ENCODE data around the gene HSPA9.
A peak's percentile ranks its signal among the peaks of the same experiment; 100 is the strongest.

The HSPA9 gene

GRCh38 chr5:138596105-138596881, 21.1 kb upstream of the HSPA9 start:
- H3K4me3 ChIP-seq = no peak overlapping the region
- no peak overlapping the region for H3K27ac ChIP-seq

- no peak overlapping the region for H3K27ac ChIP-seq
- H3K4me3 ChIP-seq = no peak overlapping the region
These were observed 20.1 kb upstream of the HSPA9 start for GRCh38 chr5:138595180-138595795.

- H3K27ac ChIP-seq = no peak overlapping the region
- H3K4me3 ChIP-seq = no peak overlapping the region
These were observed 19.3 kb upstream of the HSPA9 start for GRCh38 chr5:138594305-138595058.

GRCh38 chr5:138588013-138588788, 13.0 kb upstream of the HSPA9 start:
- Histone ChIP-seq H3K27ac (no peak overlapping the region), H3K4me3 (no peak overlapping the region)

- no peak overlapping the region for H3K4me3 ChIP-seq
- H3K27ac ChIP-seq = no peak overlapping the region
These were observed 10.0 kb upstream of the HSPA9 start for GRCh38 chr5:138585157-138585556.

GRCh38 chr5:138583984-138584637, 8.9 kb upstream of the HSPA9 start:
- Histone ChIP-seq H3K4me3 (no peak overlapping the region), H3K27ac (no peak overlapping the region)

GRCh38 chr5:138582959-138583358, 7.8 kb upstream of the HSPA9 start:
- Histone ChIP-seq H3K27ac (no peak overlapping the region), H3K4me3 (no peak overlapping the region)

GRCh38 chr5:138580777-138581176, 5.6 kb upstream of the HSPA9 start:
- no peak overlapping the region for H3K4me3 ChIP-seq
- no peak overlapping the region for H3K27ac ChIP-seq

- Histone ChIP-seq H3K4me3 (no peak overlapping the region), H3K27ac (no peak overlapping the region)
These were observed 4.8 kb upstream of the HSPA9 start for GRCh38 chr5:138580001-138580400.

GRCh38 chr5:138579517-138579863, 4.3 kb upstream of the HSPA9 start:
- no peak overlapping the region for H3K27ac ChIP-seq
- H3K4me3 ChIP-seq = no peak overlapping the region

GRCh38 chr5:138577452-138577851, 2.3 kb upstream of the HSPA9 start:
- peak overlapping the region in 1 of 21 experiments; percentile 26 for H3K27ac ChIP-seq
- no peak overlapping the region for H3K4me3 ChIP-seq

- H3K27ac ChIP-seq = peak overlapping the region; percentile 81 to 100 (median 99)
These were observed 432 bp downstream of the HSPA9 start for GRCh38 chr5:138574744-138575193.

GRCh38 chr5:138573949-138574670, 1.1 kb downstream of the HSPA9 start:
- H3K27ac ChIP-seq = peak overlapping the region in 20 of 21 experiments; percentile 96 to 100 (median 99)
- H3K4me3 ChIP-seq = peak overlapping the region; percentile 72 to 99 (median 97)

More at GRCh38 chr5:138574744-138575193, 432 bp downstream of the HSPA9 start:
- H3K4me3 ChIP-seq = peak overlapping the region; percentile 72 to 99 (median 97)

- H3K4me3 ChIP-seq = peak overlapping the region in 1 of 7 experiments; percentile 99
- peak overlapping the region in 1 of 21 experiments; percentile 36 for H3K27ac ChIP-seq
These were observed 2.0 kb downstream of the HSPA9 start for GRCh38 chr5:138573223-138573622.

GRCh38 chr5:138570871-138571270, 4.3 kb downstream of the HSPA9 start:
- H3K27ac ChIP-seq = no peak overlapping the region
- no peak overlapping the region for H3K4me3 ChIP-seq

- no peak overlapping the region for H3K27ac ChIP-seq
- H3K4me3 ChIP-seq = no peak overlapping the region
These were observed 5.4 kb downstream of the HSPA9 start for GRCh38 chr5:138569782-138570181.

GRCh38 chr5:138568061-138568824, 7.0 kb downstream of the HSPA9 start:
- H3K27ac ChIP-seq = no peak overlapping the region
- no peak overlapping the region for H3K4me3 ChIP-seq

- no peak overlapping the region for H3K4me3 ChIP-seq
- H3K27ac ChIP-seq = no peak overlapping the region
These were observed 8.4 kb downstream of the HSPA9 start for GRCh38 chr5:138566792-138567191.
